ENCODE data around the gene USP32. TPM values are rescaled to one million over a fixed set of nuclear protein-coding genes. Genes with fewer than 3 reads are reported as not detected.
A peak's percentile ranks its signal among the peaks of the same experiment; 100 is the strongest.

USP32 gene
- total RNA-seq, 5 donors from 2014 or later (not counting 1 experiment from before 2014, with no cell fraction given): 30.0 to 34.5 (median 31.4) TPM

GRCh38 chr17:60311936-60312335, 80.0 kb downstream of the USP32 start:
- Histone ChIP-seq H3K9me3 (no peaks in the 10 kb centered on the region), H3K4me1 (ENCODE audit: control insufficient read depth in 1 of 2, extremely low read depth in 1 of 2, insufficient read depth in 2 of 2, low read length in 2 of 2) (no peaks in the 10 kb centered on the region), H3K27me3 (replicated peaks in 1 of 2; ENCODE audit: control insufficient read depth in 2 of 2, extremely low read depth in 1 of 2, insufficient read depth in 2 of 2, low read length in 1 of 2) (no peaks in the 10 kb centered on the region), H3K27ac (ENCODE audit: low read length) (no peak overlapping the region), H3K36me3 (ENCODE audit: control insufficient read depth in 2 of 2, extremely low read depth in 1 of 2, insufficient read depth in 1 of 2, low read length in 1 of 2) (no peaks in the 10 kb centered on the region), H3K4me3 (ENCODE audit: control insufficient read depth in 1 of 2, extremely low read depth in 1 of 2, low read length in 1 of 2) (no peak overlapping the region)
- Mint-ChIP-seq H3K36me3 (peaks cover 55% of the 10 kb centered on the region), H3K4me3 (no peak overlapping the region), H3K9me3 (no peaks in the 10 kb centered on the region), H3K27me3 (no peaks in the 10 kb centered on the region), H3K4me1 (peaks cover 23 to 32% (median 31%) of the 10 kb centered on the region in 3 donors), H3K27ac (no peak overlapping the region)
- ChIA-PET CTCF (interaction anchor here (0.5 to 0.6 kb wide), 2 partner anchors 14 to 79 kb away, joined by 3 read pairs; no protein-coding TSS in a partner anchor), POLR2A (no interaction called here)
- WGBS (ENCODE audit: insufficient coverage): 90% methylated on average over 1 of the region's 2 CpGs
- no peak for DNase-seq
- no peak for ATAC-seq (replicated peaks in 1 of 4)

DNA sequence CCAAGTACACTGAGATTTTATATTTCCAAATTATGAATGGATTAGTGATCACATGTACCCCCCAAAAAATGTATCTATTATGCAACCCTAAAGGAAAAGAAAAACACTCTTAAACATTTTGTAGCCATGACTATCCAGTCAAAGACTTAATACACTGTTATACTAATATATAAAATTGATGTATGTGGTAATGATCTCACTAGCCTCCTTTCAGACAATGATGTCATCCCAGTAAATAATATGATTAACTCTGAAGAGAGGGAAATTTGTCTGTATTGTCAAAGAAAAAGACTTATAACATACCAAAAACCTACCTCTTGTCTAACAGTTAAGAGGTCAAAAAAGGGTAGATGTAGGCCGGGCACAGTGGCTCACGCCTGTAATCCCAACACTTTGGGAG, 80.7 kb downstream of the USP32 start:
- H3K4me3 Mint-ChIP-seq: no peak overlapping the region
- Histone ChIP-seq H3K27ac (ENCODE audit: low read length) (no peak overlapping the region), H3K4me1 (ENCODE audit: control insufficient read depth in 1 of 2, extremely low read depth in 1 of 2, insufficient read depth in 2 of 2, low read length in 2 of 2) (no peaks in the 10 kb centered on the region), H3K9me3 (no peaks in the 10 kb centered on the region), H3K36me3 (ENCODE audit: control insufficient read depth in 2 of 2, extremely low read depth in 1 of 2, insufficient read depth in 1 of 2, low read length in 1 of 2) (no peaks in the 10 kb centered on the region), H3K27me3 (replicated peaks in 1 of 2; ENCODE audit: control insufficient read depth in 2 of 2, extremely low read depth in 1 of 2, insufficient read depth in 2 of 2, low read length in 1 of 2) (no peaks in the 10 kb centered on the region), H3K4me3 (ENCODE audit: control insufficient read depth in 1 of 2, extremely low read depth in 1 of 2, low read length in 1 of 2) (no peak overlapping the region)
- POLR2A ChIA-PET: no interaction called here
- CTCF ChIA-PET: no interaction called here
- no peaks in the 10 kb centered on the region for H3K27me3 Mint-ChIP-seq
- DNase-seq: no peak
- H3K4me1 Mint-ChIP-seq: peaks cover 26 to 33% (median 32%) of the 10 kb centered on the region in 3 donors
- no peaks in the 10 kb centered on the region for H3K9me3 Mint-ChIP-seq
- no peak for ATAC-seq (replicated peaks in 1 of 4)
- no peak overlapping the region for H3K27ac Mint-ChIP-seq
- WGBS (ENCODE audit: insufficient coverage): 100% methylated on average over 2 of the region's 2 CpGs
- peaks cover 52% of the 10 kb centered on the region for H3K36me3 Mint-ChIP-seq

DNA sequence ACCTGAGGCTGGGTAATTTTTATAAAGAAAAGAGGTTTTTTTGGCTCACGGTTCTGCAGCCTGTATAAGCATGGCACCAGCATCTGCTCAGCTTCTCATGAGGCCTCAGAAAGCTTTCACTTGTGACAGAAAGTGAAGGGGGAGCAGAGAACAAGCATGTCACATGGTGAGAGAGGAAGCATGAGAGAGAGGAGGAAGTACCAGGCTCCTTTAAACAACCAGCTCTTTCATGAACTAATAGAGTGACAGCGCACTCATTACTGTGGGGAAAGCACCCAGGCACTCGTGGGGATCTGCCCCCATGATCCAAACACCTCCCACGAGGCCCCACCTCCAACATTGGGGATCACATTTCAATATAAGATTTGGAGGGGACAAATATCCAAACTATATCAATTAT, 86.8 kb downstream of the USP32 start:
- Mint-ChIP-seq H3K4me1 (peaks cover 36 to 40% (median 38%) of the 10 kb centered on the region in 3 donors), H3K36me3 (peaks cover 41% of the 10 kb centered on the region), H3K4me3 (peak overlapping the region in 1 of 3 donors; percentile 5), H3K27ac (peak overlapping the region in 1 of 2 donors; percentile 48), H3K9me3 (no peaks in the 10 kb centered on the region), H3K27me3 (no peaks in the 10 kb centered on the region)
- no peak overlapping the region for H3K27ac ChIP-seq (ENCODE audit: low read length)
- no CpG with 5 or more reads among the region's 4 CpGs for WGBS (ENCODE audit: insufficient coverage)
- no peaks in the 10 kb centered on the region for H3K36me3 ChIP-seq (ENCODE audit: control insufficient read depth in 2 of 2, extremely low read depth in 1 of 2, insufficient read depth in 1 of 2, low read length in 1 of 2)
- ChIA-PET POLR2A (no interaction called here), CTCF (no interaction called here)
- no peak overlapping the region for H3K4me3 ChIP-seq (ENCODE audit: control insufficient read depth in 1 of 2, extremely low read depth in 1 of 2, low read length in 1 of 2)
- no peaks in the 10 kb centered on the region for H3K9me3 ChIP-seq
- H3K27me3 ChIP-seq (replicated peaks in 1 of 2; ENCODE audit: control insufficient read depth in 2 of 2, extremely low read depth in 1 of 2, insufficient read depth in 2 of 2, low read length in 1 of 2): no peaks in the 10 kb centered on the region
- H3K4me1 ChIP-seq (ENCODE audit: control insufficient read depth in 1 of 2, extremely low read depth in 1 of 2, insufficient read depth in 2 of 2, low read length in 2 of 2): peaks cover 0 to 4% of the 10 kb centered on the region in 2 experiments
- ATAC-seq (replicated peaks in 1 of 4) (peak; percentile 69 to 91 (median 74)), DNase-seq (peak in 16 of 35 experiments; percentile 1 to 39 (median 8))

GRCh38 chr17:60304502-60304901, 87.4 kb downstream of the USP32 start:
- Mint-ChIP-seq H3K4me1 (peaks cover 35 to 39% (median 38%) of the 10 kb centered on the region in 3 donors), H3K27ac (no peak overlapping the region), H3K4me3 (no peak overlapping the region), H3K9me3 (no peaks in the 10 kb centered on the region), H3K36me3 (peaks cover 37% of the 10 kb centered on the region), H3K27me3 (no peaks in the 10 kb centered on the region)
- Histone ChIP-seq H3K36me3 (ENCODE audit: control insufficient read depth in 2 of 2, extremely low read depth in 1 of 2, insufficient read depth in 1 of 2, low read length in 1 of 2) (no peaks in the 10 kb centered on the region), H3K9me3 (no peaks in the 10 kb centered on the region), H3K4me1 (ENCODE audit: control insufficient read depth in 1 of 2, extremely low read depth in 1 of 2, insufficient read depth in 2 of 2, low read length in 2 of 2) (peaks cover 0 to 4% of the 10 kb centered on the region in 2 experiments), H3K27ac (ENCODE audit: low read length) (no peak overlapping the region), H3K27me3 (replicated peaks in 1 of 2; ENCODE audit: control insufficient read depth in 2 of 2, extremely low read depth in 1 of 2, insufficient read depth in 2 of 2, low read length in 1 of 2) (no peaks in the 10 kb centered on the region), H3K4me3 (ENCODE audit: control insufficient read depth in 1 of 2, extremely low read depth in 1 of 2, low read length in 1 of 2) (no peak overlapping the region)
- no CpG with 5 or more reads among the region's 2 CpGs for WGBS (ENCODE audit: insufficient coverage)
- DNase-seq: no peak
- POLR2A ChIA-PET: interaction anchor here in 1 of 2 donors (0.6 kb wide), 1 partner anchor 215 kb away, joined by 3 read pairs; no protein-coding TSS in a partner anchor
- ATAC-seq (replicated peaks in 1 of 4): no peak
- CTCF ChIA-PET: no interaction called here

DNA sequence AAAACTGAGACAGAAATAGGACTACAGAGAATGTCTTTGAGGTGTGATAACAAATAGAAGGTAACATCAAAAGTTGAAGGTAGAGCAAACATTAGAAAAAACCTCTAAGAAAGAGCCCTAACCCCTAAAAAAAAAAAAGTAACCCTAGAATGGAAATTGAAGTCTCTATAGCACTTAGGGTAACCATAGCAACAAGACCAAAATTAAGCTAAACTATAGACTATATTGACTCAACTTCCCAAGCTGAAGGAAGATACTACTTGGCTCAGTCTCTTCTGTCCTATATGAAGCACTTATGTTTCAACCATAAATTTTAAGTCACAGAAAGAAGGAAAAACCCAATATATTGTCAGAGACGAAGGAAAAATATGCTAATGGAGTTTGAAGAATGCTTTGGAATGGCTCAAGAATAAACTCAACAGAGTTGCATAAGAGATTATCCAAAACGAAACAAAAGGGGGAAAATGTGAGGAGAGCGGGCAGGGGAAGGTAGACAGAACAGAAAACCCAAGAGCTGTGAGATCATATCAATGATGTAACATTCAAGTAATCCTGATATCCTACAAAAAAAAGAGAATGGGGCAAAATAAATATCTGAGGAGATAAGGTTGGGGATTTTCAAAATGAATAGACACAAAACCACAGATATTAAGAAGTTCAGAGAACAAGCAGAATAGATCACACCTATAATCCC, 88.4 kb downstream of the USP32 start:
- Mint-ChIP-seq H3K4me3 (no peak overlapping the region), H3K9me3 (no peaks in the 10 kb centered on the region), H3K27me3 (no peaks in the 10 kb centered on the region), H3K4me1 (peaks cover 34 to 38% (median 35%) of the 10 kb centered on the region in 3 donors), H3K27ac (no peak overlapping the region), H3K36me3 (peaks cover 33% of the 10 kb centered on the region)
- no peak overlapping the region for H3K4me3 ChIP-seq (ENCODE audit: control insufficient read depth in 1 of 2, extremely low read depth in 1 of 2, low read length in 1 of 2)
- DNase-seq (no peak), ATAC-seq (replicated peaks in 1 of 4) (no peak)
- H3K27me3 ChIP-seq (replicated peaks in 1 of 2; ENCODE audit: control insufficient read depth in 2 of 2, extremely low read depth in 1 of 2, insufficient read depth in 2 of 2, low read length in 1 of 2): no peaks in the 10 kb centered on the region
- H3K36me3 ChIP-seq (ENCODE audit: control insufficient read depth in 2 of 2, extremely low read depth in 1 of 2, insufficient read depth in 1 of 2, low read length in 1 of 2): no peaks in the 10 kb centered on the region
- no peak overlapping the region for H3K27ac ChIP-seq (ENCODE audit: low read length)
- no CpG with 5 or more reads among the region's 3 CpGs for WGBS (ENCODE audit: insufficient coverage)
- peaks cover 0 to 4% of the 10 kb centered on the region in 2 experiments for H3K4me1 ChIP-seq (ENCODE audit: control insufficient read depth in 1 of 2, extremely low read depth in 1 of 2, insufficient read depth in 2 of 2, low read length in 2 of 2)
- ChIA-PET CTCF (no interaction called here), POLR2A (no interaction called here)
- no peaks in the 10 kb centered on the region for H3K9me3 ChIP-seq

- Histone ChIP-seq H3K27ac (ENCODE audit: low read length) (no peak overlapping the region), H3K4me3 (ENCODE audit: control insufficient read depth in 1 of 2, extremely low read depth in 1 of 2, low read length in 1 of 2) (no peak overlapping the region), H3K4me1 (ENCODE audit: control insufficient read depth in 1 of 2, extremely low read depth in 1 of 2, insufficient read depth in 2 of 2, low read length in 2 of 2) (peaks cover 0 to 4% of the 10 kb centered on the region in 2 experiments), H3K9me3 (no peaks in the 10 kb centered on the region), H3K36me3 (ENCODE audit: control insufficient read depth in 2 of 2, extremely low read depth in 1 of 2, insufficient read depth in 1 of 2, low read length in 1 of 2) (no peaks in the 10 kb centered on the region), H3K27me3 (replicated peaks in 1 of 2; ENCODE audit: control insufficient read depth in 2 of 2, extremely low read depth in 1 of 2, insufficient read depth in 2 of 2, low read length in 1 of 2) (no peaks in the 10 kb centered on the region)
- no peak overlapping the region for H3K27ac Mint-ChIP-seq
- POLR2A ChIA-PET: no interaction called here
- H3K36me3 Mint-ChIP-seq: peaks cover 20% of the 10 kb centered on the region
- CTCF ChIA-PET: no interaction called here
- H3K4me3 Mint-ChIP-seq: no peak overlapping the region
- DNase-seq (no peak), ATAC-seq (replicated peaks in 1 of 4) (no peak)
- no peaks in the 10 kb centered on the region for H3K9me3 Mint-ChIP-seq
- no CpG with 5 or more reads among the region's 1 CpG for WGBS (ENCODE audit: insufficient coverage)
- H3K27me3 Mint-ChIP-seq: no peaks in the 10 kb centered on the region
- peaks cover 23 to 27% (median 25%) of the 10 kb centered on the region in 3 donors for H3K4me1 Mint-ChIP-seq
Measured at GRCh38 chr17:60301649-60302048, 90.3 kb downstream of the USP32 start.
